ENCODE results near the gene TBC1D10B. TPM values are rescaled to one million over a fixed set of nuclear protein-coding genes. Genes with fewer than 3 reads are reported as not detected.

TBC1D10B gene
- total and polyA plus RNA-seq, 9 of the 15 experiments (the other 6 are each of a cell fraction or from before 2014, with no cell fraction given) = 2.2 to 55.4 (median 17.5) TPM

DNA sequence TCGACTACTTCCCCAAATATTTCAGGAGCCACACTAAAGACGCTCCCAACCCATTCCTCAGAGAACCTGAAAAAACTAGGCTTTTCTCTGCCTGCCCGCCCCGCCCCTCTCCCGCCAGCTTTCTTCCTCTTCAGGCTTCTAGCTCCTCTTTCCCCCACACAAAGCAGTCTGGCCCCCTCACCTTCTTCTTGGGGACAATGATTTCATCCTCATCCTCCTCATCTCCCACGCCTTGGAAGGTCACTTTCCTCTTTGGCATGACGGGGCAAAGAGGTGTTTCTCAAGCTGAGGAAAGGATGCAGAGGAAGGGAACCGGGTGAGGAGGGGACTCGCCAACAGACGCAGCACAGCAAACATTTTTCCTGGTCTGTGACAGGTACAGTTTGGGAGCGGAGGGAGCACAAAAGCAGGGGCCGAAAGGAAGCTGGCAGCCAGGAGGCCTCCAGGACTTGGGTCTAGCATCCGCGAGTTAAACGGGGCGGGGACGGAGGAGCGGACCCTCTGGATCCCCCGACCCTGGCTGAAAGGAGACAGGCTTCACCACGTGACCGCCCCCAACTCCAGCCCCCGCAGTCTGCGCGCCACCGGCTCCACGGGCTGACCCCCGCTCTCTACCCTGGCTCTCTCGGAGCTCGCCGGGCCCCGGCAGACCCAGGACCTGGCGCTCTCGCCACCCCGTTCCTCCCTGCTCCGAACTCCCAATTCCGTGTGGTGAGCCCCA is 15.7 kb downstream of the TBC1D10B start (continued):
- TF ChIP-seq, protein P1, sequence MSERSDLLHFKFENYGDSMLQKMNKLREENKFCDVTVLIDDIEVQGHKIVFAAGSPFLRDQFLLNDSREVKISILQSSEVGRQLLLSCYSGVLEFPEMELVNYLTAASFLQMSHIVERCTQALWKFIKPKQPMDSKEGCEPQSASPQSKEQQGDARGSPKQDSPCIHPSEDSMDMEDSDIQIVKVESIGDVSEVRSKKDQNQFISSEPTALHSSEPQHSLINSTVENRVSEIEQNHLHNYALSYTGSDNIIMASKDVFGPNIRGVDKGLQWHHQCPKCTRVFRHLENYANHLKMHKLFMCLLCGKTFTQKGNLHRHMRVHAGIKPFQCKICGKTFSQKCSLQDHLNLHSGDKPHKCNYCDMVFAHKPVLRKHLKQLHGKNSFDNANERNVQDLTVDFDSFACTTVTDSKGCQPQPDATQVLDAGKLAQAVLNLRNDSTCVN (CRISPR knock-in tag; IDR thresholded peaks at IDR 0.05) = no peak
- no peak for TF ChIP-seq IRF2 (CRISPR knock-in tag; IDR thresholded peaks at IDR 0.05)
- TF ChIP-seq ZNF24 (IDR thresholded peaks at IDR 0.05) = no peak
- TF ChIP-seq KDM2B (CRISPR knock-in tag; IDR thresholded peaks at IDR 0.05) = no peak
- TF ChIP-seq YY1 (IDR thresholded peaks at IDR 0.05; ENCODE audit: borderline replicate concordance in 1 of 3, control insufficient read depth in 1 of 3, extremely low read depth in 1 of 3, insufficient read depth in 3 of 3, insufficient read length in 1 of 3, insufficient replicate concordance in 2 of 3, low read depth in 1 of 3, low read length in 2 of 3) = no peak
- no peak for TF ChIP-seq ZNF174 (CRISPR knock-in tag; IDR thresholded peaks at IDR 0.05)
- no peak for TF ChIP-seq CBX2 (IDR thresholded peaks at IDR 0.05; ENCODE audit: insufficient read depth, low read length, poor library complexity, severe bottlenecking)
- no peak for TF ChIP-seq CHD2 (IDR thresholded peaks at IDR 0.05; ENCODE audit: low read depth, low read length)
- TF ChIP-seq RAD51 (IDR thresholded peaks at IDR 0.05; ENCODE audit: borderline replicate concordance, low read depth) = no peak
- no peak for TF ChIP-seq KAT7 (CRISPR knock-in tag; IDR thresholded peaks at IDR 0.05; ENCODE audit: borderline replicate concordance)
- TF ChIP-seq ZNF311 (CRISPR knock-in tag; IDR thresholded peaks at IDR 0.05) = no peak
- TF ChIP-seq BDP1 (IDR thresholded peaks at IDR 0.05; ENCODE audit: insufficient read depth, insufficient read length) = no peak
- TF ChIP-seq HNRNPK (IDR thresholded peaks at IDR 0.05; ENCODE audit: low read depth, low read length, poor library complexity, severe bottlenecking) = no peak
- no peak for TF ChIP-seq TCFL5 (CRISPR knock-in tag; conservative IDR thresholded peaks at IDR 0.05)
- TF ChIP-seq, protein P2, sequence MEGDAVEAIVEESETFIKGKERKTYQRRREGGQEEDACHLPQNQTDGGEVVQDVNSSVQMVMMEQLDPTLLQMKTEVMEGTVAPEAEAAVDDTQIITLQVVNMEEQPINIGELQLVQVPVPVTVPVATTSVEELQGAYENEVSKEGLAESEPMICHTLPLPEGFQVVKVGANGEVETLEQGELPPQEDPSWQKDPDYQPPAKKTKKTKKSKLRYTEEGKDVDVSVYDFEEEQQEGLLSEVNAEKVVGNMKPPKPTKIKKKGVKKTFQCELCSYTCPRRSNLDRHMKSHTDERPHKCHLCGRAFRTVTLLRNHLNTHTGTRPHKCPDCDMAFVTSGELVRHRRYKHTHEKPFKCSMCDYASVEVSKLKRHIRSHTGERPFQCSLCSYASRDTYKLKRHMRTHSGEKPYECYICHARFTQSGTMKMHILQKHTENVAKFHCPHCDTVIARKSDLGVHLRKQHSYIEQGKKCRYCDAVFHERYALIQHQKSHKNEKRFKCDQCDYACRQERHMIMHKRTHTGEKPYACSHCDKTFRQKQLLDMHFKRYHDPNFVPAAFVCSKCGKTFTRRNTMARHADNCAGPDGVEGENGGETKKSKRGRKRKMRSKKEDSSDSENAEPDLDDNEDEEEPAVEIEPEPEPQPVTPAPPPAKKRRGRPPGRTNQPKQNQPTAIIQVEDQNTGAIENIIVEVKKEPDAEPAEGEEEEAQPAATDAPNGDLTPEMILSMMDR (IDR thresholded peaks at IDR 0.05 in 2 of 3, conservative IDR thresholded peaks at IDR 0.05 in 1 of 3; ENCODE audit: insufficient read depth in 2 of 3, low read depth in 1 of 3, low read length in 3 of 3) = no peak
- TF ChIP-seq TBL1XR1 (IDR thresholded peaks at IDR 0.05; ENCODE audit: low read length in 2 of 2) = no peak
- TF ChIP-seq SMARCA4 (IDR thresholded peaks at IDR 0.05) = no peak
- TF ChIP-seq ZNF586 (CRISPR knock-in tag; conservative IDR thresholded peaks at IDR 0.05) = no peak
- TF ChIP-seq HDAC1 (IDR thresholded peaks at IDR 0.05) = no peak; a peak in 1 of 4 replicates
- TF ChIP-seq, protein P3, sequence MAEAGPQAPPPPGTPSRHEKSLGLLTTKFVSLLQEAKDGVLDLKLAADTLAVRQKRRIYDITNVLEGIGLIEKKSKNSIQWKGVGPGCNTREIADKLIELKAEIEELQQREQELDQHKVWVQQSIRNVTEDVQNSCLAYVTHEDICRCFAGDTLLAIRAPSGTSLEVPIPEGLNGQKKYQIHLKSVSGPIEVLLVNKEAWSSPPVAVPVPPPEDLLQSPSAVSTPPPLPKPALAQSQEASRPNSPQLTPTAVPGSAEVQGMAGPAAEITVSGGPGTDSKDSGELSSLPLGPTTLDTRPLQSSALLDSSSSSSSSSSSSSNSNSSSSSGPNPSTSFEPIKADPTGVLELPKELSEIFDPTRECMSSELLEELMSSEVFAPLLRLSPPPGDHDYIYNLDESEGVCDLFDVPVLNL (CRISPR knock-in tag; IDR thresholded peaks at IDR 0.05; ENCODE audit: low read depth) = no peak
- no peak for TF ChIP-seq ZNF551 (CRISPR knock-in tag; IDR thresholded peaks at IDR 0.05)
- no peak for TF ChIP-seq PRPF4 (IDR thresholded peaks at IDR 0.05; ENCODE audit: insufficient read depth, low read depth, low read length, poor library complexity, severe bottlenecking)
- TF ChIP-seq, protein P4, sequence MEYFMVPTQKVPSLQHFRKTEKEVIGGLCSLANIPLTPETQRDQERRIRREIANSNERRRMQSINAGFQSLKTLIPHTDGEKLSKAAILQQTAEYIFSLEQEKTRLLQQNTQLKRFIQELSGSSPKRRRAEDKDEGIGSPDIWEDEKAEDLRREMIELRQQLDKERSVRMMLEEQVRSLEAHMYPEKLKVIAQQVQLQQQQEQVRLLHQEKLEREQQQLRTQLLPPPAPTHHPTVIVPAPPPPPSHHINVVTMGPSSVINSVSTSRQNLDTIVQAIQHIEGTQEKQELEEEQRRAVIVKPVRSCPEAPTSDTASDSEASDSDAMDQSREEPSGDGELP (CRISPR knock-in tag; IDR thresholded peaks at IDR 0.05; ENCODE audit: borderline replicate concordance) = no peak

Measured in K562 (cell line).